A549 treated with CORT108297 at 1 μM for 4 hours (cell line): ENCODE data around the gene C1QTNF7. TPM values are rescaled to one million over a fixed set of nuclear protein-coding genes. Genes with fewer than 3 reads are reported as not detected.

Experiments
- total RNA-seq: library from RNA; stranded (reverse); fragments of 200-300 nt; extraction: Qiagen RNA extraction; gene quantifications from 5 replicates; pipeline ENCODE4 v1.2.3, GENCODE V29; 2022

C1QTNF7 gene, protein sequence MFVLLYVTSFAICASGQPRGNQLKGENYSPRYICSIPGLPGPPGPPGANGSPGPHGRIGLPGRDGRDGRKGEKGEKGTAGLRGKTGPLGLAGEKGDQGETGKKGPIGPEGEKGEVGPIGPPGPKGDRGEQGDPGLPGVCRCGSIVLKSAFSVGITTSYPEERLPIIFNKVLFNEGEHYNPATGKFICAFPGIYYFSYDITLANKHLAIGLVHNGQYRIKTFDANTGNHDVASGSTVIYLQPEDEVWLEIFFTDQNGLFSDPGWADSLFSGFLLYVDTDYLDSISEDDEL
- total RNA-seq, result not detected in 5 replicates

GRCh38 chr4:15427701-15428100 is at the start of gene C1QTNF7:
C1QTNF7 (plus strand) TSS chr4:15428033; CDS start chr4:15435744, 7,711 bp downstream.

GRCh38 chr4:15469402-15470127 is 41.7 kb downstream of the C1QTNF7 start, which contains the start of gene CC2D2A:
CC2D2A (plus strand) TSS chr4:15469882; CDS start chr4:15475933, 6,051 bp downstream.

Other genes starting within 250 kb of the C1QTNF7 start
- 11.6 to 14.9 TPM (median 12.9 TPM) in 5 replicates for gene CC2D2A, start 41.8 kb downstream of the C1QTNF7 start, total RNA-seq
- gene FBXL5, start 227.3 kb downstream of the C1QTNF7 start, total RNA-seq, result 28.4 to 36.9 TPM (median 29.9 TPM) in 5 replicates